Osteoblast (primary cell): Measurements from ENCODE around the gene DROSHA. TPM values are rescaled to one million over a fixed set of nuclear protein-coding genes. Genes with fewer than 3 reads are reported as not detected.

Source experiments
- DNase-seq: peaks from one replicate; pipeline ENCODE4 v3.0.0; 2011; ENCODE audit warnings: low spot score, mixed read lengths; ENCODE audit not compliant: insufficient read length; ENCODE audit errors: missing footprints
- H2AFZ ChIP-seq: 2 replicates; pipeline ENCODE4 v1.6.0; 2011; ENCODE audit warnings: mild to moderate bottlenecking, low read length
- H3K27ac ChIP-seq: 2 replicates; pipeline ENCODE4 v1.5.1; 2011; ENCODE audit warnings: mild to moderate bottlenecking, low read depth, low read length, moderate library complexity
- H3K27me3 ChIP-seq: 2 replicates; pipeline ENCODE4 v1.6.0; 2012; ENCODE audit warnings: mild to moderate bottlenecking, control low read depth, inconsistent platforms, low read length, moderate library complexity; ENCODE audit not compliant: insufficient read depth
- H3K36me3 ChIP-seq: 2 replicates; pipeline ENCODE4 v1.5.1; 2011; ENCODE audit warnings: mild to moderate bottlenecking, low read length, control low read depth, moderate library complexity; ENCODE audit not compliant: insufficient read depth
- H3K4me1 ChIP-seq: 2 replicates; pipeline ENCODE4 v1.5.1; 2011; ENCODE audit warnings: mild to moderate bottlenecking, low read length, control low read depth, moderate library complexity; ENCODE audit not compliant: insufficient read depth
- H3K4me2 ChIP-seq: 2 replicates; pipeline ENCODE4 v1.6.0; 2011; ENCODE audit warnings: mild to moderate bottlenecking, low read length; ENCODE audit not compliant: insufficient read depth
- H3K4me3 ChIP-seq: fragments of 200-600 bp; sonication (generic); 3 replicates; pipeline ENCODE4 v1.5.1; 2012; ENCODE audit warnings: mild to moderate bottlenecking, low read length, inconsistent platforms; ENCODE audit not compliant: insufficient read depth
- H3K79me2 ChIP-seq: 2 replicates; pipeline ENCODE4 v1.6.0; 2012; ENCODE audit warnings: mild to moderate bottlenecking, low read length, control low read depth, inconsistent platforms; ENCODE audit not compliant: insufficient read depth
- H3K9me3 ChIP-seq: 2 replicates; pipeline ENCODE4 v1.5.1; 2011; ENCODE audit warnings: low read depth, low read length, control low read depth
- H4K20me1 ChIP-seq: 2 replicates; pipeline ENCODE4 v1.6.0; 2012; ENCODE audit warnings: mild to moderate bottlenecking, low read length, control low read depth; ENCODE audit not compliant: insufficient read depth
- total RNA-seq: library from RNA; depleted of rRNA; stranded (reverse); fragments of >200 nt; gene quantifications from 2 replicates; pipeline ENCODE4 v1.2.3, GENCODE V29; 2012
- TF ChIP-seq, protein P1 (sequence below): IDR thresholded peaks from 2 replicates; pipeline ENCODE4 v1.5.1; 2011; ENCODE audit warnings: mild to moderate bottlenecking, low read depth, low read length, moderate library complexity; ENCODE audit errors: extremely low read depth

The DROSHA gene
- total RNA-seq, 1 donor = 32.9 TPM

DNA sequence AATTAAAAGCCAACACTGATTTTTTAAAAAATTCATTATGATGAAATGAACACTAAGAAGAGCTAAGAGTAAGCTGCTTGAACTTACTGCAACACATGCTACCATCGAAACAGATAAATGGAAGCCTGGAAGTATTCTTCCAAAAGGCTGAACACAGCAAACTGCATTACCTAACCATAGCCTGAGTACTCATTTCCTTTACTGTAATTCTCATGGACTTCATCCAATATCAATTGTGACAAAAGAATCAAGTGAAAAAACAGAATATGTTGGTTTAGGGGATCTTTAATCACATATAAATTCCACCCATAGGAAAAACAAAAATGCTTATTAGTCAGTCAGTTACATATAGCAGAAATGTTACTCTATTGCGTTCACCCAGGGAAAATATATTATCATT lies 68.5 kb downstream of the DROSHA start:
- H2AFZ ChIP-seq = no peak overlapping the region
- no peak overlapping the region for H3K4me3 ChIP-seq
- peaks cover 36% of the 10 kb centered on the region for H3K36me3 ChIP-seq
- H3K4me1 ChIP-seq = peaks cover 26% of the 10 kb centered on the region
- TF ChIP-seq, protein P1, sequence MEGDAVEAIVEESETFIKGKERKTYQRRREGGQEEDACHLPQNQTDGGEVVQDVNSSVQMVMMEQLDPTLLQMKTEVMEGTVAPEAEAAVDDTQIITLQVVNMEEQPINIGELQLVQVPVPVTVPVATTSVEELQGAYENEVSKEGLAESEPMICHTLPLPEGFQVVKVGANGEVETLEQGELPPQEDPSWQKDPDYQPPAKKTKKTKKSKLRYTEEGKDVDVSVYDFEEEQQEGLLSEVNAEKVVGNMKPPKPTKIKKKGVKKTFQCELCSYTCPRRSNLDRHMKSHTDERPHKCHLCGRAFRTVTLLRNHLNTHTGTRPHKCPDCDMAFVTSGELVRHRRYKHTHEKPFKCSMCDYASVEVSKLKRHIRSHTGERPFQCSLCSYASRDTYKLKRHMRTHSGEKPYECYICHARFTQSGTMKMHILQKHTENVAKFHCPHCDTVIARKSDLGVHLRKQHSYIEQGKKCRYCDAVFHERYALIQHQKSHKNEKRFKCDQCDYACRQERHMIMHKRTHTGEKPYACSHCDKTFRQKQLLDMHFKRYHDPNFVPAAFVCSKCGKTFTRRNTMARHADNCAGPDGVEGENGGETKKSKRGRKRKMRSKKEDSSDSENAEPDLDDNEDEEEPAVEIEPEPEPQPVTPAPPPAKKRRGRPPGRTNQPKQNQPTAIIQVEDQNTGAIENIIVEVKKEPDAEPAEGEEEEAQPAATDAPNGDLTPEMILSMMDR = no peak
- no peaks in the 10 kb centered on the region for H4K20me1 ChIP-seq
- H3K9me3 ChIP-seq = no peaks in the 10 kb centered on the region
- peak overlapping the region; percentile 11 for H3K27ac ChIP-seq
- H3K27me3 ChIP-seq = no peaks in the 10 kb centered on the region
- no peaks in the 10 kb centered on the region for H3K79me2 ChIP-seq
- H3K4me2 ChIP-seq = peak overlapping the region; percentile 18
- peak; percentile 26 for DNase-seq

DNA sequence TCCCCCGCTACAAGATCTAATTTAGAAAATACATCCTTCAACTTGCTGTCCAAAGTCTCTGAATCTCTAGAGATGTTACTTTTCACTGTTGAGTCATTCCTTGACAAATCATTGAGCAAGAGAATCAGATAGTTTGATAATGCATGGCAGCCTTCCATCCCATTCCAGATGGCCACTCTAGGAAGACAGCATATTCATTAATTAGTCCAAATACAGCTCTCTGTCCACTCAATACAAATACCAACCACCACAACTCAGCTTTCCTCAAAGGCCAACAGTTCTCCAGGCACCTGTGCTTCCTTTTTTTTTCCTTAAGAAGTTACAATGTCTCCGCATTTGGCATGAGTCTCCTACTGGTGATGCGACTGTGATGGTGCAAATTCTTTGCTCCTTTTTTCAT lies 72.3 kb downstream of the DROSHA start:
- TF ChIP-seq, protein P1 = no peak
- DNase-seq = no peak
- peaks cover 24% of the 10 kb centered on the region for H3K4me1 ChIP-seq

DNA sequence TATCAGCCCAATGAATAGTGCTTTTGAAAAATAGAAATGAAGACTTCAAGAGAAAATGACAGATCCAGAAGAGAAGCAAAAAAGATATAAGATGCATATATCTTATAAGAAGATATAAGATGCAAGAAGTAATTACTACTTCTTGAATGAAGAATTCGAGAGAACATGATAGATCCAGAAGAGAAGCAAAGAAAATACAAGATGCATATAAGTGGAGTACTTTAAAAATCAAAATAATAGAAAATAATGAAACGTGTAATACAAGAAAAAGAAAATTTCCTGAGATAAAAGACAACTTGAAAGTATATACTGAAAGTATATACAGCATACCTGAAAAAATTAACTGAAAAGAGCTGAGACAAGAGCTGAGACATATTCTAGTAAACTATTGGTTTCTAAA lies 76.7 kb downstream of the DROSHA start:
- Histone ChIP-seq H3K36me3 (peaks cover 42% of the 10 kb centered on the region), H4K20me1 (no peaks in the 10 kb centered on the region), H3K27me3 (no peaks in the 10 kb centered on the region), H3K4me2 (no peak overlapping the region), H3K9me3 (no peaks in the 10 kb centered on the region), H3K79me2 (no peaks in the 10 kb centered on the region), H3K4me1 (peaks cover 7% of the 10 kb centered on the region), H2AFZ (no peak overlapping the region), H3K27ac (no peak overlapping the region), H3K4me3 (no peak overlapping the region)
- TF ChIP-seq, protein P1 = no peak
- no peak for DNase-seq

More for the DNA sequence above, 72.3 kb downstream of the DROSHA start:
- Histone ChIP-seq H3K27ac (no peak overlapping the region), H2AFZ (no peak overlapping the region), H3K4me2 (no peak overlapping the region), H3K27me3 (no peaks in the 10 kb centered on the region), H3K79me2 (no peaks in the 10 kb centered on the region), H4K20me1 (no peaks in the 10 kb centered on the region), H3K9me3 (no peaks in the 10 kb centered on the region), H3K4me3 (no peak overlapping the region), H3K36me3 (peaks cover 37% of the 10 kb centered on the region)

DNA sequence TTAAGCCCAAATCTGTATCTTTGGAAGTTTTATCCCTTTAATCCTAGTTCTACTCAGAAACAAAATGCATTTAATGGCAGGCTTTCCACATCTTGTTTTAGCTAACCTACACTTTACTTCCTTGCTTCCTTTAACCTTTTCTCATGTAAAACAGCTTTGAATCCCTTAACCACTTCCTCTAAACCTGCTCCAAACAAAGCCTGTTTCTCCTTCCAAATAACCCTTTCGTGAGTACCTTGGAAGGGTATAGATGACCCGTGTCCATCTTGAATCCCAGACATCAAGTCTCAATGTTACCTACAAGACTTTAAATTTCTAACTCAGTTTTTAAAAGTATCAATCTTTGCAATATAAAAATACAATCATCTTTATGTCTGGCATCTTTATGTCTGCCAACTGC lies 78.4 kb downstream of the DROSHA start:
- H3K27ac ChIP-seq = no peak overlapping the region
- peaks cover 6% of the 10 kb centered on the region for H3K4me1 ChIP-seq
- DNase-seq = no peak
- no peaks in the 10 kb centered on the region for H3K27me3 ChIP-seq
- no peaks in the 10 kb centered on the region for H3K79me2 ChIP-seq
- H3K36me3 ChIP-seq = peaks cover 32% of the 10 kb centered on the region
- TF ChIP-seq, protein P1 = no peak
- H3K4me3 ChIP-seq = no peak overlapping the region
- H4K20me1 ChIP-seq = no peaks in the 10 kb centered on the region
- no peak overlapping the region for H3K4me2 ChIP-seq
- no peaks in the 10 kb centered on the region for H3K9me3 ChIP-seq
- H2AFZ ChIP-seq = no peak overlapping the region
